ENCODE results near the gene KNTC1. TPM values are rescaled to one million over a fixed set of nuclear protein-coding genes. Genes with fewer than 3 reads are reported as not detected.

The KNTC1 gene
- total and polyA plus RNA-seq, 7 experiments from 2014 or later = 4.0 to 102 (median 30.9) TPM

GRCh38 chr12:122661938-122662337 lies 134.9 kb downstream of the KNTC1 start:
- no peaks in the 10 kb centered on the region for H3K27me3 ChIP-seq (ENCODE audit: control insufficient read depth in 2 of 2, insufficient read depth in 2 of 2, low read length in 2 of 2)
- H3K27ac ChIP-seq (ENCODE audit: low read depth, low read length) = no peak overlapping the region
- ChIA-PET CTCF (no interaction called here), POLR2A (no interaction called here)
- ATAC-seq (no peak), DNase-seq (no peak)
- Mint-ChIP-seq H3K27ac (peak overlapping the region in 1 of 9 donors; percentile 1), H3K4me1 (peaks cover 0 to 4% (median 0%) of the 10 kb centered on the region in 7 donors), H3K36me3 (peaks cover 0 to 3% (median 0%) of the 10 kb centered on the region in 5 donors), H3K27me3 (no peaks in the 10 kb centered on the region), H3K4me3 (no peak overlapping the region), H3K9me3 (no peaks in the 10 kb centered on the region)
- intact Hi-C loops (cut with micrococcal nuclease) = no loop called here
- H3K4me3 ChIP-seq (ENCODE audit: low read length) = no peak overlapping the region
- no peaks in the 10 kb centered on the region for H3K36me3 ChIP-seq (ENCODE audit: control insufficient read depth in 2 of 3, insufficient read depth in 3 of 3, low read length in 3 of 3)
- H3K4me1 ChIP-seq (ENCODE audit: control insufficient read depth in 2 of 2, insufficient read depth in 2 of 2, low read length in 2 of 2) = no peaks in the 10 kb centered on the region
- no peaks in the 10 kb centered on the region for H3K9me3 ChIP-seq (ENCODE audit: control insufficient read depth in 2 of 3, low read length in 3 of 3)

GRCh38 chr12:122665349-122665748 lies 138.3 kb downstream of the KNTC1 start:
- no peak for DNase-seq
- H3K4me3 ChIP-seq (ENCODE audit: low read length) = no peak overlapping the region
- ChIA-PET POLR2A (no interaction called here), CTCF (no interaction called here)
- Mint-ChIP-seq H3K4me3 (no peak overlapping the region), H3K9me3 (no peaks in the 10 kb centered on the region), H3K36me3 (peaks cover 0 to 2% (median 0%) of the 10 kb centered on the region in 5 donors), H3K4me1 (peaks cover 0 to 1% (median 0%) of the 10 kb centered on the region in 7 donors), H3K27me3 (no peaks in the 10 kb centered on the region), H3K27ac (no peak overlapping the region)
- no peaks in the 10 kb centered on the region for H3K27me3 ChIP-seq (ENCODE audit: control insufficient read depth in 2 of 2, insufficient read depth in 2 of 2, low read length in 2 of 2)
- no peaks in the 10 kb centered on the region for H3K4me1 ChIP-seq (ENCODE audit: control insufficient read depth in 2 of 2, insufficient read depth in 2 of 2, low read length in 2 of 2)
- intact Hi-C loops (cut with micrococcal nuclease) = no loop called here
- H3K9me3 ChIP-seq (ENCODE audit: control insufficient read depth in 2 of 3, low read length in 3 of 3) = no peaks in the 10 kb centered on the region
- no peak overlapping the region for H3K27ac ChIP-seq (ENCODE audit: low read depth, low read length)
- no peaks in the 10 kb centered on the region for H3K36me3 ChIP-seq (ENCODE audit: control insufficient read depth in 2 of 3, insufficient read depth in 3 of 3, low read length in 3 of 3)
- no peak for ATAC-seq

GRCh38 chr12:122665759-122666158 lies 138.7 kb downstream of the KNTC1 start:
- H3K4me1 Mint-ChIP-seq = peaks cover 0 to 1% (median 0%) of the 10 kb centered on the region in 7 donors
- intact Hi-C loops (cut with micrococcal nuclease) = no loop called here
- H3K36me3 Mint-ChIP-seq = peaks cover 0 to 2% (median 0%) of the 10 kb centered on the region in 5 donors
- H3K4me1 ChIP-seq (ENCODE audit: control insufficient read depth in 2 of 2, insufficient read depth in 2 of 2, low read length in 2 of 2) = no peaks in the 10 kb centered on the region
- H3K27me3 ChIP-seq (ENCODE audit: control insufficient read depth in 2 of 2, insufficient read depth in 2 of 2, low read length in 2 of 2) = no peaks in the 10 kb centered on the region
- ChIA-PET CTCF (no interaction called here), POLR2A (no interaction called here)
- H3K4me3 Mint-ChIP-seq = no peak overlapping the region
- DNase-seq = no peak
- no peaks in the 10 kb centered on the region for H3K9me3 ChIP-seq (ENCODE audit: control insufficient read depth in 2 of 3, low read length in 3 of 3)
- H3K27me3 Mint-ChIP-seq = no peaks in the 10 kb centered on the region
- ATAC-seq = no peak
- no peak overlapping the region for H3K27ac Mint-ChIP-seq
- H3K27ac ChIP-seq (ENCODE audit: low read depth, low read length) = no peak overlapping the region
- no peak overlapping the region for H3K4me3 ChIP-seq (ENCODE audit: low read length)
- no peaks in the 10 kb centered on the region for H3K9me3 Mint-ChIP-seq
- H3K36me3 ChIP-seq (ENCODE audit: control insufficient read depth in 2 of 3, insufficient read depth in 3 of 3, low read length in 3 of 3) = no peaks in the 10 kb centered on the region

- Mint-ChIP-seq H3K27ac (no peak overlapping the region), H3K36me3 (peaks cover 0 to 3% (median 0%) of the 10 kb centered on the region in 5 donors), H3K4me3 (no peak overlapping the region), H3K27me3 (peaks cover 0 to under 1% (median 0%) of the 10 kb centered on the region in 5 donors), H3K4me1 (peaks cover 0 to under 1% (median 0%) of the 10 kb centered on the region in 7 donors), H3K9me3 (peaks cover 0 to 1% (median 0%) of the 10 kb centered on the region in 11 donors)
- Histone ChIP-seq H3K9me3 (ENCODE audit: control insufficient read depth in 2 of 3, low read length in 3 of 3) (no peaks in the 10 kb centered on the region), H3K36me3 (ENCODE audit: control insufficient read depth in 2 of 3, insufficient read depth in 3 of 3, low read length in 3 of 3) (no peaks in the 10 kb centered on the region), H3K4me3 (ENCODE audit: low read length) (no peak overlapping the region), H3K4me1 (ENCODE audit: control insufficient read depth in 2 of 2, insufficient read depth in 2 of 2, low read length in 2 of 2) (no peaks in the 10 kb centered on the region), H3K27me3 (ENCODE audit: control insufficient read depth in 2 of 2, insufficient read depth in 2 of 2, low read length in 2 of 2) (no peaks in the 10 kb centered on the region), H3K27ac (ENCODE audit: low read depth, low read length) (no peak overlapping the region)
- ChIA-PET CTCF (no interaction called here), POLR2A (no interaction called here)
- DNase-seq (no peak), ATAC-seq (no peak)
- intact Hi-C loops (cut with micrococcal nuclease) = no loop called here
Measured at GRCh38 chr12:122668268-122668667, 141.2 kb downstream of the KNTC1 start.

- Mint-ChIP-seq H3K27me3 (peaks cover 0 to 8% (median 0%) of the 10 kb centered on the region in 5 donors), H3K27ac (no peak overlapping the region), H3K4me3 (no peak overlapping the region), H3K36me3 (peaks cover 0 to 3% (median 0%) of the 10 kb centered on the region in 5 donors), H3K9me3 (peaks cover 0 to 2% (median 0%) of the 10 kb centered on the region in 11 donors), H3K4me1 (no peaks in the 10 kb centered on the region)
- Histone ChIP-seq H3K9me3 (ENCODE audit: control insufficient read depth in 2 of 3, low read length in 3 of 3) (no peaks in the 10 kb centered on the region), H3K27ac (ENCODE audit: low read depth, low read length) (no peak overlapping the region), H3K27me3 (ENCODE audit: control insufficient read depth in 2 of 2, insufficient read depth in 2 of 2, low read length in 2 of 2) (no peaks in the 10 kb centered on the region), H3K4me3 (ENCODE audit: low read length) (no peak overlapping the region), H3K4me1 (ENCODE audit: control insufficient read depth in 2 of 2, insufficient read depth in 2 of 2, low read length in 2 of 2) (no peaks in the 10 kb centered on the region), H3K36me3 (ENCODE audit: control insufficient read depth in 2 of 3, insufficient read depth in 3 of 3, low read length in 3 of 3) (no peaks in the 10 kb centered on the region)
- ATAC-seq (no peak), DNase-seq (no peak)
- ChIA-PET POLR2A (no interaction called here), CTCF (interaction anchor here (0.6 kb wide), 1 partner anchor 101 kb away, joined by 4 read pairs; no protein-coding TSS in a partner anchor)
- intact Hi-C loops (cut with micrococcal nuclease) = no loop called here
Measured at GRCh38 chr12:122669397-122670070, 142.5 kb downstream of the KNTC1 start.

GRCh38 chr12:122672515-122672914 lies 145.5 kb downstream of the KNTC1 start:
- no peaks in the 10 kb centered on the region for H3K4me1 ChIP-seq (ENCODE audit: control insufficient read depth in 2 of 2, insufficient read depth in 2 of 2, low read length in 2 of 2)
- no peaks in the 10 kb centered on the region for H3K36me3 ChIP-seq (ENCODE audit: control insufficient read depth in 2 of 3, insufficient read depth in 3 of 3, low read length in 3 of 3)
- intact Hi-C loops (cut with micrococcal nuclease) = no loop called here
- H3K27me3 ChIP-seq (ENCODE audit: control insufficient read depth in 2 of 2, insufficient read depth in 2 of 2, low read length in 2 of 2) = no peaks in the 10 kb centered on the region
- no peak for DNase-seq
- Mint-ChIP-seq H3K4me1 (no peaks in the 10 kb centered on the region), H3K36me3 (peaks cover 0 to 3% (median 0%) of the 10 kb centered on the region in 5 donors), H3K9me3 (peaks cover 0 to 4% (median 0%) of the 10 kb centered on the region in 11 donors), H3K27me3 (peaks cover 0 to 14% (median 0%) of the 10 kb centered on the region in 5 donors), H3K4me3 (no peak overlapping the region), H3K27ac (no peak overlapping the region)
- H3K9me3 ChIP-seq (ENCODE audit: control insufficient read depth in 2 of 3, low read length in 3 of 3) = no peaks in the 10 kb centered on the region
- no peak overlapping the region for H3K4me3 ChIP-seq (ENCODE audit: low read length)
- CTCF ChIA-PET = interaction anchor here (0.6 kb wide), 1 partner anchor 21 kb away, joined by 5 read pairs; no protein-coding TSS in a partner anchor
- ATAC-seq = no peak
- no peak overlapping the region for H3K27ac ChIP-seq (ENCODE audit: low read depth, low read length)
- POLR2A ChIA-PET = no interaction called here
